D341Med (cell line): ENCODE data around the gene SUDS3.
"Not testable (repeated sequence)": the region's sequence is repeated elsewhere in the genome, so short reads cannot be mapped to it uniquely, and the experiment has no call there.

Source experiments
- DNase-seq: peaks from one replicate; pipeline ENCODE4 v3.0.0; 2012; ENCODE audit warnings: low spot score

The SUDS3 gene

DNA sequence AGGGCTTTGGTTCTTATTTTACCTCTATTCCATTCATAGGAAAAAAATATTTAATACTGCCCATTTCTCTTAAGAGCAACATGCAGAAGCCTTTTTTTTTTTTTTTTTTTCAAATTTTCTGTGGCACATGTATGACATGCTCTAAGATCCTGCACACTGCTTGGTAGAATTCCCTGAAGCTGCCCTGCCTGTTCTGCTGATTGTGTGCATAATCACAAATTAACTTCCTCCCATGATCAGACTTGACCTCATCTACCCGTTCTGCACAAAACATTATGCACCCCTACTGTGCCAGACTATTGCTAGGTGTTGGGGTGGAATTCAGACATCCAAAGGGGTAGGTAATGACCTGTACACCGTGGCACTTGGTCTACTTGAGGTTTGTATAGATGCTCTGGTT lies 22.2 kb downstream of the SUDS3 start:
- DNase-seq = no peak

DNA sequence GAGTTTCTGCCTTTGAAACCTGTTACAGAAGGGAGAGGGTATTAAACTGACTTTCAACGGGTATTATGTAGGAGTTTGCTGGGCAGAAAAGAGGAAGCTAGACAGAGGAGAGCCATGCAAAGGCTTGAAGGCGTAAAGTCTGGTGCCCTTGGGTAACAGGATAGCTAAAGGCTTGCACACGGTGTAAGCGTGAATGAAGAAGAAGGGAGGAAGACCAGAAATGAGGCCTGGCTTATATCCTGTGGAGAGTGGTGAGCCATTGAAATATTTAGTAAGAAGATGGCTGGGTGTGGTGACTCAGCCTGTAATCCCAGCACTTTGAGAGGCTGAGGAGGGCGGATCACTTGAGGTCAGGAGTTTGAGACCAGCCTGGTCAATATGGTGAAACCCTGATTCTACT lies 22.6 kb downstream of the SUDS3 start:
- DNase-seq = no peak

- no peak for DNase-seq
Observed at GRCh38 chr12:118402251-118402650, 25.9 kb downstream of the SUDS3 start.

DNA sequence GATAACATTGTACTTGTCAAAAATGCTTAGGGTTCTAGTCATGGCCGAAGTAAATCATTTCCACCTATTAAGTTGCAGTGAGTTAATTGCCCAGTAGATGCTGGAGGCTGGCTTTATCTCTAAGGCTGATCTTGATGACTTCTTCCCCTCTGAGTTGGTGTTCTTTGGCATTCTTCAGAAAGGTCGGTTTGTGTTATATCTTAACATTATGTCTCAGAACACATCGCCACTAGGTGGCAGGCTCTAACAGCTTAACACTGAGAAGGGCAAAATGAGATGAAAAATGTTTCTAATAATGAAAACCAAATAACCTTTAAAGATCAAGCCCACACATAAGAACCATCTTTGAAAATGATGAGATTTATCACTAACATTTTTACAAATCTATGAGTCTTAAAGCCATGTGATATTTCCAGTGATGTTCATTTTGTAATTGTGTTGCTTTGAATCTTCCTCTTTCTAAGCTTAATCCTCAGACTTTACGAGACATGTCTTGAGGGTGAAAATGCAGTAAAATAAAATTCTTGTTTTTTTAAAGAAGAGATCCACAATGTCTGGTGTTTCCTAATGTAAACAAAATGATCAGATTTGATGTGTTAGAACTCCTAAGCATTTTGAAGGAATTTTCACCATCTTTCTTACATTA lies 28.6 kb downstream of the SUDS3 start:
- DNase-seq = peak; percentile 51

DNA sequence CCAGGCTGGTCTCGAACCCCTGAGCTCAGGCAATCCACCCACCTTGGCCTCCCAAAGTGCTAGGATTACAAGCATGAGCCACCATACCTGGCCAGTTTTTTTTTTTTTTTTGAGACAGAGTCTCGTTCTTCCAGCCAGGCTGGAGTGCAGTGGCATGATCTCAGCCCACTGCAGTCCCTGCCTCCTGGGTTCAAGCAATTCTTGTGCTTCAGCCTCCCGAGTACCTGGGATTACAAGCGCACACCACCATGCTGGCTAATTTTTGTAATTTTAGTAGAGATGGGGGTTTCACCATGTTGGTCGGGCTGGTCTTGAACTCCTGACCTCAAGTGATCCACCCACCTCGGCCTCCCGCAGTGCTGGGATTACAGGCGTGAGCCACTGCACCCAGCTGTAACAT lies 31.9 kb downstream of the SUDS3 start:
- DNase-seq = not testable (repeated sequence)

GRCh38 chr12:118409834-118410233 lies 33.5 kb downstream of the SUDS3 start:
- DNase-seq = no peak

DNA sequence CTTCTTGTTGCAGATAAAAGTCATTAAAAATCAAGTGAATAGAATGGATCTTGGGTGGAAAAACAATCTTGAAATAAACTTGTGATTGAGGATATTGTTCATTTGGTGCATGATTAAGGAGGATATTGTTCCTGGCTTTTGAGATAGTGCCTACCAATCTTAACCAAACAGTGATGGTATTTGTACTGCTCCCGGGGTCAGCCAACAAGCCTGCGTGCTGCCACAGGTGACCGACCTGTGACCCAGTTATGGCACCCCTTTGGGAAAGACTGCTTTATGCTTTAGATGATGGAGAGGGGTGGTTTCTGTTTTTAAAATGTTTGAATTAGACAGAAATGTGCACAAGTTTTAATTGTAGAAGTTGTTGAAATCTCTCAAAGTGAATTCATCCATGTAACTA lies 41.6 kb downstream of the SUDS3 start:
- DNase-seq = no peak

DNA sequence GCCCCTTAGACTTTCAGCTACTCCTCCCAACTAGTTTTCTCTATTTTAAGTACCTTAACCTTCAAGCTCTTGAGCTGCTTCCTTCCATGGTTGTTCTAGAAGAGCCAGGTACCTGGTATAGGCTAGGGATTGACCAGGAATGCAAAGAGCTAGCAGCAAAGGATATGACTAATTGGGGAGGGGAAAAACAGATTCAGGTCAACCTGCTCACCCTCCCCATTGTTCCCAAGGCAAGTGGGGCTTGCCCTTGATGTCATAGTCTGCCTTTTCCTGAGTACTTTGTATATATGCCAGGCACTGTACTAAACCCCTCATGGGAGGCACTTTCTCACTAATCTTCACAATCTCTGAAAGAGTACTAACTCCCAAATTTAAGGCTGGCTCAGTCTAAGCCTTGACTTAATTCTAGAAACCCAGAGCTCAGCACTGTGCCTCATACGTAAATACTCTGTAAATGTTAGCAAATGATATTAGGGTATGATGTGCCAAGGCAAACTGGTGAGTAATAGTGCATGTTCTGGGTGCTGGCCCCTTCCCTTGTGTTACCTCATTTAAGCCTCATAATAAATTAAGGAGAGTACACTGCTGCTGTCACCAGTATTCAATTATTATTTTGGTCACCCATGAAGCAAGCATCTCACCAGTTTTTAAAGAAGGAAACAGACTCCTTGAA lies 42.2 kb downstream of the SUDS3 start:
- no peak for DNase-seq

- DNase-seq = no peak
Observed at GRCh38 chr12:118420673-118421072, 44.3 kb downstream of the SUDS3 start.

GRCh38 chr12:118424884-118425283 lies 48.5 kb downstream of the SUDS3 start:
- no peak for DNase-seq

GRCh38 chr12:118425364-118425763 lies 49.0 kb downstream of the SUDS3 start:
- DNase-seq = no peak

DNA sequence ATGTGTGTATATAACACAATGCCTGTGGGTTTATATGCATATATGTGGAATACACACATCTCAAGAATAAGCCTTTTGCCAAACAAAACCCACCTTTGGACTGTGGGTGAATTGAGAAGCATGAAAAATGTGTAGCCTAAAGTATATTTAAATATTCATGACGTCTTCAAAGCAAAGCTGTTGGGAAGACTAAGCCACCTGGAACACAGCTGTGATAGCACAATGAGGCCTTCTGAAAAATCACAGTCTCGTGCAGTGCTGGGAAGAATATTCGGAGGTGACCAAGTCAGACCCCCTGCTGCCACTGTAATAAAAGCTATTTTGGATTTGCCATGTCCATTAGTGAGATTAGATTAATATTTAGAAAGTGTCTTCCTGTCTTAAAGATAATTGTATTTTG lies 51.5 kb downstream of the SUDS3 start:
- DNase-seq = no peak

- no peak for DNase-seq
Observed at GRCh38 chr12:118428643-118429042, 52.3 kb downstream of the SUDS3 start.

DNA sequence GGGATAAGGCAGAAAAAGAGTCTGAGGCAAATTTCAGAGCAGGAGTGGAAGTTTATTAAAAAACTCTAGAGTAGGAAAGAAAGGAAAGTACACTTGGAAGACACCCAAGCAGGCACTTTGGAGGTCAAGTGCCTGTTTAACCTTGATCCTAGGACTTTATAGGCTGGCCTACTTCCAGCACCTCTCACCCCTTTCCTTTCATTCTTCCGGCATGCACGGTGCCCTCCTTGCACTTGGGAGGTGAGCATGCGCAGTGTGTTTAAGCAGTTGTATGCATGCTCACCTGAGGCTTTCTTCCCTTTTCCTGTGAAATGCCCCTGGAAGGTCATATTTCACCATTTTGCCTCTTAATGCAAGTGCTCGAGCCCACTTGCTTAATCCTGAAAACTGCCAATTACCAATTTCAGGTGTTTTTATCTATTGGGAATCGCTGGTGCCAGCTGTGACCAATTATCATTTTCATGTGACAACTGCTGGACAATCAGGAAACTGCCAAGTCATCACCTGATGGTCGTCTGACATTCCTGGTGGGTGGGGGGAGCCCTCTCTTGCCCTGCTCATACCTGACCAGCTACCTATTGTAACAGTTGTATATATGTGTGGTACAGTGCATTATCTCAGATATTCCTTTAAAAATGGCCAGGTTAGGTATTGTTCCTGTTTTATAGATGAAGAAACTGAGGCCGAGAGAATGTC lies 53.5 kb downstream of the SUDS3 start:
- no peak for DNase-seq

GRCh38 chr12:118430516-118430915 lies 54.2 kb downstream of the SUDS3 start:
- no peak for DNase-seq

DNA sequence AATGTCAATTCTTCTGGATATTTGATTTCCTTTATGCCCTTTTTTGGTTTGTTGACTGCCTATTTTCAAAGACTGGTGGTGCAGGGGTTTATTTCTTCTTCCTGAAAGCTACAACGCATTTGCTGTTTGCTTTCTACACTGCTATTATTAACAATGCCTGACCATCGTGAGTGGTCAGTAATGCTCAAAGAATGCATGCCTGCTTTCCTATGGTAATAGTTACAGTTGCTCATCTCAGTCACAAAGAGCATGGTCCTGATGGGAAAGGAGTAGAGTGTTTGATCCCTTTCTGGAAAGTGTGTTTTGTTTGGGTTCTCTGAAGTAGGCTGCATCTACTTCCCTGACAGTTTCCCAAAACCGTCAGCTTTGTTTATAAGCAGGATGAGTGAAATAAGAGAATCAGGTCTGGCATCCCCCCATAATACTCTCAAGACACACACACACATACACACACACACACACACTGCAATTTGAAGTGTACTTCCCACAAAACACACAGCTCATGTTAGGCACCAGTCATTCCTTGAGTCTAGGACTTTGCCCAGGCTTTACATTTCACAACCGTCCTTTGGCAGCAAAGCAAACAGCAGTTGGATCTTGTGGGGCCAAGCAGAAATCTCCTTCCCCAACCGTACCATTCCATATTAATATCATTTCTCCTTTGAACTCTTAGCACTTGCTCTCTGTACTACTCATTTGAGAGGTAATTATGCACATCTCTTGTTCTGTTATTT lies 56.6 kb downstream of the SUDS3 start:
- DNase-seq = no peak

GRCh38 chr12:118436002-118436730 lies 59.8 kb downstream of the SUDS3 start:
- DNase-seq = peak; percentile 59

- DNase-seq = no peak
Observed at GRCh38 chr12:118436986-118437385, 60.6 kb downstream of the SUDS3 start.

- no peak for DNase-seq
Observed at GRCh38 chr12:118439068-118439467, 62.7 kb downstream of the SUDS3 start.

- no peak for DNase-seq
Observed at GRCh38 chr12:118446247-118446646, 69.9 kb downstream of the SUDS3 start.

- DNase-seq = no peak
Observed at GRCh38 chr12:118447181-118447580, 70.8 kb downstream of the SUDS3 start.

GRCh38 chr12:118448341-118448740 lies 72.0 kb downstream of the SUDS3 start:
- no peak for DNase-seq
